Uterus (tissue), 4 donors: Measurements from ENCODE around the gene LRFN3. TPM values are rescaled to one million over a fixed set of nuclear protein-coding genes. Genes with fewer than 3 reads are reported as not detected.

Source experiments
- small RNA-seq: library from RNA; depleted of rRNA; stranded (forward); fragments of <200 nt; gene quantifications from one replicate; pipeline ENCODE3, GENCODE V24; 2016
- total RNA-seq, 4 donors: library from RNA; depleted of rRNA in 3 of 4; stranded (reverse); fragments of >200 nt in 3 of 4; gene quantifications; one replicate each; pipeline versions ENCODE4 v1.1.0 to v1.2.4, GENCODE V29; 2014 to 2023
- donor health status: DM: yes; HTN: yes; CAD: no.

LRFN3 gene
- total RNA-seq, 4 donors from 2014 or later = 3.1 to 22.4 (median 9.6) TPM

Small RNA genes within 50 kb of the gene (small RNA-seq; reads per million reads assigned to genes)
- not detected for gene AF038458.1

Other genes with a start within 250 kb of the LRFN3 start
- not detected for gene ZBTB32, start 231.8 kb upstream of the LRFN3 start, total RNA-seq
- gene KMT2B, start 218.4 kb upstream of the LRFN3 start, total RNA-seq = 10 to 100 TPM in 3 of 4 donors, 1 to 10 TPM in 1; 5.0 to 60.8 (median 16.8) TPM
- gene IGFLR1, start 193.9 kb upstream of the LRFN3 start, total RNA-seq = 1 to 10 TPM in 3 of 4 donors, under 1 TPM in 1; 0.77 to 5.3 (median 2.2) TPM
- 100 to 1,000 TPM in 1 of 4 donors, 10 to 100 TPM in 2, 1 to 10 TPM in 1; 6.5 to 116 (median 19.5) TPM for gene U2AF1L4, start 191.0 kb upstream of the LRFN3 start, total RNA-seq
- 10 to 100 TPM in 3 of 4 donors, 1 to 10 TPM in 1; 5.3 to 37.3 (median 18.8) TPM for gene PSENEN, start 190.7 kb upstream of the LRFN3 start, total RNA-seq
- 10 to 100 TPM in 3 of 4 donors, 1 to 10 TPM in 1; 6.8 to 31.6 (median 16.9) TPM for gene LIN37, start 187.8 kb upstream of the LRFN3 start, total RNA-seq
- gene HSPB6, start 179.3 kb upstream of the LRFN3 start, total RNA-seq = 100 to 1,000 TPM in 3 of 4 donors, 10 to 100 TPM in 1; 24.5 to 217 (median 134) TPM
- gene PROSER3, start 178.2 kb upstream of the LRFN3 start, total RNA-seq = 10 to 100 TPM in 1 of 4 donors, 1 to 10 TPM in 3; 1.0 to 52.6 (median 4.1) TPM
- gene ARHGAP33, start 160.8 kb upstream of the LRFN3 start, total RNA-seq = 10 to 100 TPM in 2 of 4 donors, 1 to 10 TPM in 1, under 1 TPM in 1; 0.26 to 43.4 (median 8.9) TPM
- gene PRODH2, start 123.5 kb upstream of the LRFN3 start, total RNA-seq = not detected
- under 1 TPM in 1 of 4 donors, not detected in 3; 0.14 TPM for gene NPHS1, start 83.9 kb upstream of the LRFN3 start, total RNA-seq
- 1 to 10 TPM in 1 of 4 donors, under 1 TPM in 1, not detected in 2; 0.55 to 2.8 TPM for gene KIRREL2, start 79.5 kb upstream of the LRFN3 start, total RNA-seq
- 10 to 100 TPM in 1 of 4 donors, 1 to 10 TPM in 1, not detected in 2; 6.1 to 16.2 TPM for gene APLP1, start 67.8 kb upstream of the LRFN3 start, total RNA-seq
- 10 to 100 TPM in 2 of 4 donors, 1 to 10 TPM in 2; 4.4 to 18.2 (median 9.5) TPM for gene NFKBID, start 35.8 kb upstream of the LRFN3 start, total RNA-seq
- 10 to 100 TPM in 1 of 4 donors, 1 to 10 TPM in 2, not detected in 1; 1.6 to 47.1 (median 4.5) TPM for gene HCST, start 33.8 kb upstream of the LRFN3 start, total RNA-seq
- gene TYROBP, start 28.1 kb upstream of the LRFN3 start, total RNA-seq = 10 to 100 TPM in 3 of 4 donors, 1 to 10 TPM in 1; 1.3 to 25.0 (median 14.9) TPM
- gene SDHAF1, start 58.8 kb downstream of the LRFN3 start, total RNA-seq = 10 to 100 TPM; 23.8 to 80.0 (median 43.1) TPM
- gene SYNE4, start 72.4 kb downstream of the LRFN3 start, total RNA-seq = 1 to 10 TPM in 1 of 4 donors, under 1 TPM in 1, not detected in 2; 0.24 to 1.7 TPM
- gene ALKBH6, start 77.8 kb downstream of the LRFN3 start, total RNA-seq = 10 to 100 TPM; 10.0 to 18.5 (median 17.0) TPM
- gene CLIP3, start 96.5 kb downstream of the LRFN3 start, total RNA-seq = 10 to 100 TPM in 3 of 4 donors, 1 to 10 TPM in 1; 4.4 to 82.5 (median 34.8) TPM
- 1 to 10 TPM in 3 of 4 donors, not detected in 1; 4.6 to 6.5 (median 6.2) TPM for gene THAP8, start 117.9 kb downstream of the LRFN3 start, total RNA-seq
- 1 to 10 TPM in 2 of 4 donors, not detected in 2; 2.4 to 5.8 TPM for gene WDR62, start 118.5 kb downstream of the LRFN3 start, total RNA-seq
- gene OVOL3, start 174.8 kb downstream of the LRFN3 start, total RNA-seq = not detected
- gene POLR2I, start 178.5 kb downstream of the LRFN3 start, total RNA-seq = 10 to 100 TPM in 3 of 4 donors, 1 to 10 TPM in 1; 8.2 to 69.8 (median 25.2) TPM
- 100 to 1,000 TPM; 118 to 196 (median 154) TPM for gene TBCB, start 179.1 kb downstream of the LRFN3 start, total RNA-seq
- 100 to 1,000 TPM; 134 to 511 (median 179) TPM for gene CAPNS1, start 203.7 kb downstream of the LRFN3 start, total RNA-seq
- 100 to 1,000 TPM in 2 of 4 donors, 10 to 100 TPM in 1, 1 to 10 TPM in 1; 4.7 to 235 (median 65.2) TPM for gene COX7A1, start 216.1 kb downstream of the LRFN3 start, total RNA-seq